HPDE6-E6E7 (cell line): ENCODE measurements around the gene NOTCH2.
"Not testable (repeated sequence)": the region's sequence is repeated elsewhere in the genome, so short reads cannot be mapped to it uniquely, and the experiment has no call there.

ENCODE experiments used
- DNase-seq: peaks from one replicate; pipeline ENCODE4 v3.0.0; 2011; ENCODE audit warnings: missing footprints; ENCODE audit errors: extremely low spot score

NOTCH2 gene

DNA sequence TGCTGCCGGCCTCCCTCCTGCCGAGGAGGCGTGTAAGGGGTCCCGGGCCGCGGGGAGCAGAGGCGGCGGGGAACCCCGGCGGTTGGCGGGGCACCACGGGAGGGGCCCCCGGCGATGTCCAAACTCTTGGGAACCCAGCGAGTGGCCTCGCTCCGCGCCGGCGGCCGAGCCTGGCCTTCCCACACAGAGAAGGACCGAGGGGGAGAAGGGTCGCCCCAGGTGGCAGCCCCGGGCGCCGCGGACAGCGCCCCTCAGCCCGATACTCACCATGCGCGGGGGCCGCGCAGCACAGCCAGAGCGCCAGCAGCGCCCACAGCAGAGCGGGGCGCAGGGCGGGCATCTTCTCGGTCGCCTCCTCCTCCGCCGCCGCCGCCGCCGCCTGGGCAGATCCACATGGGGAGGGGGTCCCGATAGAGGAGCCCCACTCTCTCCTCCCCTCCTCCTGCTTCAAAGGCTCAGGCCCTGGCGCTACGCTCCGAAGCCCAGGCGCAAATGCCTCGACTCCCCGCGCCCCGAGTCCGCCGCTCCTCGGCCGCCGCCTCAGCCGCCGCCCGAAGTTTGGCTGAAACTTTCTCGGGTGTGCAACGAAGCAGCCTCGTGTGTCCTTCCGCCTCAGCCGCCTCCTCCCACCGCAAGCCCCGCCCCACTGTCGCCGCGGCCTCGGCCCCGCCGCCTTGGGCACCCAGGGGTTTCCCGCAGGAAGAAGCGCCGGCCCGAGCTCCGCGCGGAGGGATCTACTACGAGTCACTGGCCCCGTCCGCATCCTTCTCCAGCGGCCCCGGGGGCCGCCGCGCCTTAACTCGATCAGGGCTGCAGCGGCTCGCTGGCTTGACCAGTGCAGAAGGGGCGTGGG, at the start of gene NOTCH2:
NOTCH2 (minus strand) TSS at position 596 of the 853 bp plus-strand sequence; CDS start at position 340, 256 bp downstream.
- DNase-seq: not testable (repeated sequence)

DNA sequence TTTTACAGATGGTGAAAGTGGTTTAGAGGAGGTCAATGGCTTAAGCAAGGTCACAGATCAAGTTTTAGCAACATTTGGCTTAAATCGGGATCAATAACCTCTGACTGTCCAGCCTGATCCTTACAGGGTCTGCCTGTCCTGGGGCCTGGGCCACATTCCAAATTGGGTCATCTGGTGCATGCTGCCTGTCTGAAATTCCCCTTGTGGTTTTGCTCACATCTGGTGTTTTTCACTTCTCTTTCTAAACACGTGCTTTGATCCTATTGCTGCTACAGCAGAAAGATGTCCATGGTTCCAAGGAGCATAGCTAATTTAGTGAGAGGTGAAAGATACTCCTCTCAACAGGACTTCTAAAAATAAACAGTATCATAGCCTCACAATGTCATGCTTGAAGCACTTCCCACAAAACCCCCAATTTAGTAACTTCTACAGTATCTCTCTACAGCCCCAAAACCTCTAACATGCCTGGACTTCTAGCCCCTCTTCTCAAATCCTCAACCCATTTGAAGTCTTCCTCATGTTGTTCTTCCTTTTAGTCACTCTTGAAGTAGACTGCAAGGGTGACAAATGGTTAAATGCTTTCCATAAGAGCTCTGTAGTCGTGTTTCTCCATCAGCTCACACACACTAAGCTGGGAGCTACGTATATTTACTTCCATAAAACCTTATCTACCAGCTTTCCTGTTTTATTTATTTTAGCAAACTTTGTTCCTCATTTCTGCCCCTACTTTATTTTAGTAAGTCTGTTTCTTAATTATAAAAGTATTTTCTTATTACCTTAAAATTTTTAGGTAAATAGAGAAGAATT, 48.1 kb upstream of the NOTCH2 start:
- DNase-seq: not testable (repeated sequence)

DNA sequence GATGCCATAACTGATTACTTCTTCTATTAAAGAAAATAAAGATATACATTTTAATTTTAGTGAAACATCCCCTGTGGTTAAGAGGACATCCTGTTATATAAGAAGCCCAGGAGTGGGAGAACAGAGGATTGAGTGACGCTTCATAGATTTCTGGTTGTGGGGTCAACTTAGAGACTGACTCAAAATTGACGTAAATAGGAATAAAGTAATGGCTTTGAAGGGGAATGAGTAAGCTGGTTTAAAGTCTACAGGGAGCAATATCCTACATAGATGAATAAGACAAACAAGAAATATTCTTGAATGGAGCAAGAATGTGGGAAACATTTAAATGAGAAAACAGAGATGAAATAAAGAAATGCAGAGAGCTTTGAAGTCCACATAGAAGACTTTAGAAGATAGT, 46.6 kb upstream of the NOTCH2 start:
- not testable (repeated sequence) for DNase-seq

DNA sequence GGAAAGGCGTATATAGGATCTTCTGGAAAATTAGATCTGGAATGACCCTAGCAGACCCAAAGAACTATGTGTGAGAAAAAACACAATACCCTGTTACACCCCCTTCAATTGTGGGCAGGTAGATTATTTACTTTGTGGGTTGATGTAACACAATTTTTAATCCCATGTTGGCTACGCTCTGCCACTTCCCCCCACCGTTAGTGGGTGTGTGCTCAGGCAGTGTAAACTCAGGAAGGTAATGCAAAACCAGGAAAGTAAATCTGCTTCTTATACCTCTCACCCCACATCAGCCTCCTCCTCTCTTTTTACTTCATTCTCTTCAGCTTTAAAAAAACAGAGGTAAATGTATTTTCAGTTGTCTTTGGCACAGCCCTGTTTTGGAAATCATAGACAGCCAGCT, 43.7 kb upstream of the NOTCH2 start:
- not testable (repeated sequence) for DNase-seq

- DNase-seq: not testable (repeated sequence)
These were observed 42.8 kb upstream of the NOTCH2 start for GRCh38 chr1:120112212-120112611.

GRCh38 chr1:120111771-120112170, 42.3 kb upstream of the NOTCH2 start:
- not testable (repeated sequence) for DNase-seq

DNA sequence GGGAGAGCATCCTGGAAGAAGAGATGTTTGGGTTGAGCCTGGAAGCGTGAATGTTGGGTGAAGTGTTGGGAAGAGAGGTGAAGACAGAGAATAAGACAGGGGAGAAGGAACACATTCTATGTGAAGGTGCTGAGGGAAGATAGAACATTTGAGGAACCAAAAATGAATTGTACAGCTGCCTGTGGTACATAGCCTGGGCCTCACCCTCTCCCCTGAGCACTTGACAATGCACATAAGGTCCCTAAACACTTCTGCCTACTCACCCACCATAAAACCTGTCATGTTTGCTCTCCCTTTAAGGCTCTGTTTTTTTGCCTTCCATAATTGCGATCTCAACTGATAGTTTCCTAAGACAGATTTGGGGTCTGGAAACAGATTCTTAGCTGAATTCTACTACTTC, 41.5 kb upstream of the NOTCH2 start:
- DNase-seq: not testable (repeated sequence)

DNA sequence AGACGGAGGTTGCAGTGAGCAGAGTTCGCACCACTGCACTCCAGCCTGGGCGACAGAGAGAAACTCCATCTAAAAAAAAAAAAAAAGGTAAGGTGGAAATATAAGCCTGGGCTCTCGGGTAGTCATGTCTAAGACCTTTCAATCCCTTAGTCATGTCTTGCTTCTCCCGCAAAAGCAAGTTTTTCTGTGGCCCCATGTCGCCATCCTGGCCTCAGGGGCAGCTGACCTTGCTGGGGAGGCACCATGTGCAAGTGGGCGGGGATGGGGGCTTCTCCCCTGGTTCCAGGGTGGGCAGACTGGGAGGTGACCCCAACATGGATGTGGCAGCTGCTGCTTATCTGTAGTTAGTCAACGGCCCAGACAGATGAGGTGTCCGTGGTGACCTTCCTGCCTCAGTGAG, 40.2 kb upstream of the NOTCH2 start:
- not testable (repeated sequence) for DNase-seq

DNA sequence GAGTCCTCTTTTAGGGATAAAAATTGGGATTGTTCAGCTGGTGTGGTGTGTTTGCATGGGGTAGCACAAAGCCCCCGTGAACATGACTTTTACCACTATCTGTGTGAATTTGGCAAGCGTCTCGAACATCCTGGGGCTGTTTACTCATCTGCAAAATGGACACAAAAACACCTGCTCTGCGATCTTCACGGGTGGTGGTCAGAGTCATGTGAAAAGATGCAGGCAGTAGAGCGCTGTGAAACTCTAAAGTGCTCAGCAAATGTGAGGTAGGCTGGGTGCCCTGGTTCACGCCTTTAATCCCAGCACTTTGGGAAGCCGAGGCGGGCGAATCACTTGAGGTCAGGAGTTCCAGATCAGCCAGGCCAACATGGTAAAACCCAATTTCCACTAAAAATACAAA, 39.7 kb upstream of the NOTCH2 start:
- not testable (repeated sequence) for DNase-seq

- DNase-seq: not testable (repeated sequence)
These were observed 35.8 kb upstream of the NOTCH2 start for GRCh38 chr1:120105288-120105687.

DNA sequence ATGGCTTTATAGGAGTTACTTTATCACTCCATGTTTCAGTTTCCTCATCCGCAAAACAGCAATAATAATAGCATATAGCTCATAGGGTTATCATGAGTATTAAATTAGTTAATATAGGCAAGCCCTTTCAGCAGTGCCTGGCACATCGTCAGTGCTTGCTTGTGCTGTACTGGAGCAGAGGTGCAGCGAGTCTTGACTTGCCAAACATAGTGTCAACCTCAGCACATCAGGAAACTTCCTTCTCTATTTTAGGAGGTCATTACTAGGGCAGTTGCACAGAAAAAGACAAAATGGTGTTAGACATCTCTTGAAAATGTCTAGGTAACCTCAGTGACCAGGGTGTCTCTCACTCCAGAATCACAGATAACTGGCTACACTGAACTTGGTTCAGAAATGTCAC, 34.3 kb upstream of the NOTCH2 start:
- DNase-seq: not testable (repeated sequence)

DNA sequence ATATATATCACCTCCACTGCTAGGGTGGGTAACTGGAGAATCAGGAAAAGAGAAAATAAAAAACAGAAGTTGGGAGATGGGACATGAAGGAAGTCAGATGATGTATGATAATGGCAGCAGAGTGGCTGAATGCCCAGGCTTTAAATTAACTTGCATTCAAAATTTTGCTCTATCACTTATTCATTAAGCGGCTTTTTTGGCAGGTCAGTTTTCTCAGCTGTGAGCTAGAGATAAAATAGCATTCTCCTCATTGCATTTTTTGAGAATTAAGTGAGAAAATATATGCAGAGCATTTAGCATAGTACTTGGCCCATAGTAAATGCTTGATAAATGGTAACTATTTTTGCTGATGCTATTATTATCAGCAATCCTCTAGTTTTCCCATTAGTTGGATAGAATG, 32.1 kb upstream of the NOTCH2 start:
- DNase-seq: not testable (repeated sequence)

- not testable (repeated sequence) for DNase-seq
These were observed 31.1 kb upstream of the NOTCH2 start for GRCh38 chr1:120100590-120100989.

- not testable (repeated sequence) for DNase-seq
These were observed 29.7 kb upstream of the NOTCH2 start for GRCh38 chr1:120098986-120099759.

- not testable (repeated sequence) for DNase-seq
These were observed 27.6 kb upstream of the NOTCH2 start for GRCh38 chr1:120096981-120097545.

DNA sequence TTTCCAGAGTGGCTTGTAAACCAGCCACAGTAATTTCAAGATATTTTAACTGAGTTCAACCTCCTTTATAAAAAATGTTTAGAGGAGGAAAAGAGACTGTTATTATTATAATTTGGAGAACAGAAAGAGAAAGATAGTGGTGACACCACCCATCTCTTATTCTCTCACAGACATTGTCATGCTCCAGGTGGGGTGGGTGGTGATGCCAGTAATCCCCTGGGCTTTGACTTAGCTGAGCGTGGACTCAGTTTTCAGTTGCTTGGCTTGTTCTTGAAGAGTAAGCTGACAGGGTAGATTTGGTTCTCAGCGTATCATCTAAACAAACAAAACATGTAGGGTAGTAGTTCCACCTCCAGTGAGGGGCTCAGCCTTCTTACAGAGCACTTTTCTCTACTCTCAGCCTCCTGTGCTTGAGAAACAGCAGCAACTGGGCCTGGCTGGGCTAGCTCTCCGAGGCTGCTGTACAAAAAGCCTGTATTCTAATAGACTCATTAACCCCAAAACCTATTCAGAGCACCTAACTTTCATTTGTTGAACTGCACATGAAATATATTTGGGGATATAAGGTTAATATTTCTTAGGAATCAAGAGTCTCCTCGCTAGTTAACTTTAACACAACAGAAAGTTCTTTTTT, 24.2 kb upstream of the NOTCH2 start:
- not testable (repeated sequence) for DNase-seq

DNA sequence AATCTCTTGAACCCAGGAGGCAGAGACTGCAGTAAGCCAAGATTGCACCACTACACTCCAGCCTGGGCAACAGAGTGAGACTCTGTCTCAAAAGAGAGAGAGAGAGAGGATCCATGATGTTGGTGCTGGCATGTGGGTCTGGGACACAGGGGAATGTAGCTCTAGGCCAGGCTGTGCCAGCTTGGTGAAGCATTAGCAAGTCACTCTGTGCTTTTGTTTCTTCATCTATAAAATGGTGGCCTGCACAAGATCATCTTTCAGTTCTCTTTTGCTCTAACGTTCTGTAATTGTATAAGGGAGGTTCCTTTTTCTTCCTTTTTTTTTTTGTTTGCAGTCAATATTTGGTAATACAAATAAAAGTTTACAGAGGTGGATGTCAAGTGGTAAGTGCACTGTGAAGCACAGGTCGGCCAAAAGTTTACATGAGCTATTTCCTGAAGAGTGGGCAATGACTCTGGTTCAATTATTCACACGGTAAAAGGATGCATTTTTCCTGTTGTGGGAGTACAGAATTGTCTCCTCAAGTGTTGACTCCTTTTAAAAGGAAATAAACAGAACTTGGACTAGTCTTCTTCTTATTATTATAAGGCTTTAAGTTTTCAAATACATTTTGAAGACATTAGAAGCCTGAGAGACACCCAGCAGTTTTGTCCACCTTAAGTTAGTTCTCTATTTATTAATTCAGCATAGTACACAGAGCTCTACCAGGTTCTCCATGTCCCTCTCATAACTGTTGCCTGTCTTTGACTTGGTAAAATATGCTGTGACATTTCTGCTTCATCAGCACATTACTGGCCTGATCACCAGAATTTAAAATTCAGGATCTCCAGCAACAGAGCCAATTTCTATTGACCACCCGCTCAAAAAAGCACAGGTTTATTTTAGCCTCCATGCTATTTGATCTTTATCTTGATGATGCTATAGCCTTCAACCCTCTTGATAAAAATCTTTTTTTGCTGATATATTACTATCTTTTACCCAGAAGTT, 23.1 kb upstream of the NOTCH2 start:
- not testable (repeated sequence) for DNase-seq

DNA sequence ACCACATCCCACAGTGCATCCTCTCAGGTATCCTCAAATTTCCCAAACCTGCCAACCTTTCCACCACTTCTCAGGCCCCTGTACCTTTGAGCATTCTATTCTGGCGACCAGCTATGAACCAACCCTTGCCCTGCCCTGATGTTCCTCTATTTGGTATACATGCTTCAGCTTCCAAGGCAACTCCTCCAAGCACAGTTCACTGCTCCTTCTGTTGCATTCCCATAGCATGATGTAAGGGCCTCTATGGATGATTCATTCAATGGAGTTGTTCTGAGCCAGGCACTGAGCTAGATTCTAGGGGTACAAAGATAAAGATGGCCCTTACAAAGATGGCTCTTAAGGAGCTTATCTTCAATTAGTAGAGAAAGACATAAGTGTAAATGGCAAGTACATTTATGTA, 21.4 kb upstream of the NOTCH2 start:
- not testable (repeated sequence) for DNase-seq

DNA sequence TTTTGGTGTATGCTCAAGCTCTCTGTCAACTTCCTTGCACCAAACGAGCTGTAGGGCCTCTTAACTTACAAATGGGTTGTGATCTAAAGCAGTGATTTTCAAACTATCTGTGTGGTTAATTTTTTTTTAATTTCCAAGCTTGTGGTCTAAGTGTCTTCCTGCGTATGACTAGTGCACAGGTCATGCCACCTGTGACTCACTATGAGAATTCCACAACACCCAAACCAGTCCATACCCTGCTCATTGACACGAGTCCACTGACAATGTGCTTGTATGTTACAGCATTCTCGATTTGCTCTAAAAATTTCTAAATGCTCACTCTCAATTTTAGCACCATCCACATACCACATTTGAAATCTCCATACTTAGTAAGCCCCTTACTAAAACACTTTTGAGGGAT, 18.5 kb upstream of the NOTCH2 start:
- not testable (repeated sequence) for DNase-seq

GRCh38 chr1:120069920-120070214, 405 bp upstream of the NOTCH2 start:
- DNase-seq: not testable (repeated sequence)
